WTC11 (cell line): ENCODE data around the gene EID2. TPM values are rescaled to one million over a fixed set of nuclear protein-coding genes. Genes with fewer than 3 reads are reported as not detected.

ENCODE experiments used
- ATAC-seq: fragments of 200-7000 bp; cut with Tn5 transposase; 2 replicates; pipeline ENCODE4 v1.10.0; 2021; ENCODE audit warnings: mild to moderate bottlenecking, moderate library complexity
- CTCF ChIA-PET: fragments of 300-600 bp; sonication (Branson Sonifier 250); formaldehyde crosslinking; loops from one replicate; lab custom pipeline; 2021; ENCODE audit warnings: antibody characterized with exemption; lab: Charles Lee
- POLR2A ChIA-PET: fragments of 350-600 bp; sonication (Branson Sonifier 250); formaldehyde crosslinking; loops from one replicate; lab custom pipeline; 2021; ENCODE audit warnings: antibody characterized with exemption; lab: Charles Lee
- DNase-seq: peaks from one replicate; pipeline ENCODE4 v3.0.0; 2021; ENCODE audit warnings: low spot score
- H3K27ac Mint-ChIP-seq: 2 replicates; pipeline ENCODE4 v1.8.0; 2021; ENCODE audit warnings: mixed read lengths
- H3K27me3 Mint-ChIP-seq: 2 replicates; pipeline ENCODE4 v1.8.0; 2021; ENCODE audit warnings: low read depth, mild to moderate bottlenecking, moderate library complexity, mixed read lengths
- H3K36me3 Mint-ChIP-seq: 2 replicates; pipeline ENCODE4 v1.8.0; 2021; ENCODE audit warnings: mixed read lengths
- H3K4me1 Mint-ChIP-seq: 2 replicates; pipeline ENCODE4 v1.8.0; 2022; ENCODE audit warnings: mixed read lengths
- H3K4me3 Mint-ChIP-seq: 2 replicates; pipeline ENCODE4 v1.8.0; 2021; ENCODE audit warnings: mild to moderate bottlenecking, moderate library complexity, mixed read lengths
- H3K9me3 Mint-ChIP-seq: 2 replicates; pipeline ENCODE4 v1.8.0; 2021; ENCODE audit warnings: mixed read lengths
- EMX1 ChIP-seq: fragments of 250-450 bp; sonication (Bioruptor Pico); IDR thresholded peaks from 2 replicates; pipeline ENCODE4 v1.8.0; 2021; ENCODE audit warnings: mild to moderate bottlenecking
- GTF2I ChIP-seq: fragments of 250-450 bp; sonication (Bioruptor Pico); conservative IDR thresholded peaks from 2 replicates; pipeline ENCODE4 v1.4.0; 2021; ENCODE audit warnings: mild to moderate bottlenecking
- HMGA2 ChIP-seq: fragments of 250-450 bp; sonication (Bioruptor Pico); IDR thresholded peaks from 2 replicates; pipeline ENCODE4 v1.4.0; 2021; ENCODE audit warnings: mild to moderate bottlenecking, moderate library complexity
- JAZF1 ChIP-seq: fragments of 250-450 bp; sonication (Bioruptor Pico); IDR thresholded peaks from 2 replicates; pipeline ENCODE4 v1.9.0; 2021; ENCODE audit warnings: moderate library complexity, mild to moderate bottlenecking, inconsistent platforms
- JUN ChIP-seq: sonication (generic); formaldehyde crosslinking; IDR thresholded peaks from 2 replicates; pipeline ENCODE4 v1.8.0; 2023; ENCODE audit warnings: mild to moderate bottlenecking, missing genetic modification reagents
- KAT7 ChIP-seq: sonication (generic); formaldehyde crosslinking; IDR thresholded peaks from 2 replicates; pipeline ENCODE4 v1.8.1; 2023; ENCODE audit warnings: missing genetic modification reagents, mild to moderate bottlenecking, borderline replicate concordance
- NFYB ChIP-seq: sonication (generic); formaldehyde crosslinking; conservative IDR thresholded peaks from 2 replicates; pipeline ENCODE4 v1.8.0; 2022; ENCODE audit warnings: low read depth, missing genetic modification reagents
- NR2C2 ChIP-seq: sonication (generic); formaldehyde crosslinking; IDR thresholded peaks from 2 replicates; pipeline ENCODE4 v1.8.0; 2022; ENCODE audit warnings: mild to moderate bottlenecking, missing genetic modification reagents
- NR3C1 ChIP-seq: sonication (generic); formaldehyde crosslinking; conservative IDR thresholded peaks from 2 replicates; pipeline ENCODE4 v1.8.1; 2023; ENCODE audit warnings: low read depth, mild to moderate bottlenecking, missing genetic modification reagents
- PRRX2 ChIP-seq: fragments of 250-450 bp; sonication (Bioruptor Pico); IDR thresholded peaks from 2 replicates; pipeline ENCODE4 v1.8.0; 2021; ENCODE audit warnings: mild to moderate bottlenecking
- RELA ChIP-seq: sonication (generic); formaldehyde crosslinking; IDR thresholded peaks from 2 replicates; pipeline ENCODE4 v1.8.1; 2022; ENCODE audit warnings: missing genetic modification reagents, mild to moderate bottlenecking, borderline replicate concordance
- RORB ChIP-seq: fragments of 250-450 bp; sonication (Bioruptor Pico); IDR thresholded peaks from 2 replicates; pipeline ENCODE4 v1.9.0; 2021; ENCODE audit warnings: mild to moderate bottlenecking
- SMAD3 ChIP-seq: sonication (generic); formaldehyde crosslinking; IDR thresholded peaks from 2 replicates; pipeline ENCODE4 v1.8.0; 2022; ENCODE audit warnings: missing genetic modification reagents, mild to moderate bottlenecking, borderline replicate concordance
- SP1 ChIP-seq: sonication (generic); formaldehyde crosslinking; conservative IDR thresholded peaks from 2 replicates; pipeline ENCODE4 v1.8.1; 2022; ENCODE audit warnings: missing genetic modification reagents
- TEAD1 ChIP-seq: sonication (generic); formaldehyde crosslinking; IDR thresholded peaks from 2 replicates; pipeline ENCODE4 v1.8.0; 2022; ENCODE audit warnings: mild to moderate bottlenecking, missing genetic modification reagents
- ZNF138 ChIP-seq: sonication (generic); formaldehyde crosslinking; conservative IDR thresholded peaks from 2 replicates; pipeline ENCODE4 v1.8.1; 2022; ENCODE audit warnings: mild to moderate bottlenecking, moderate library complexity, missing genetic modification reagents
- ZNF263 ChIP-seq: sonication (generic); formaldehyde crosslinking; IDR thresholded peaks from 2 replicates; pipeline ENCODE4 v1.8.1; 2022; ENCODE audit warnings: low read depth, mild to moderate bottlenecking, moderate library complexity, missing genetic modification reagents
- ZNF423 ChIP-seq: fragments of 250-450 bp; sonication (Bioruptor Pico); IDR thresholded peaks from 2 replicates; pipeline ENCODE4 v2.1.2; 2022; ENCODE audit warnings: mild to moderate bottlenecking, moderate library complexity
- ZNF671 ChIP-seq: fragments of 250-450 bp; sonication (Bioruptor Pico); IDR thresholded peaks from 2 replicates; pipeline ENCODE4 v1.8.0; 2021; ENCODE audit warnings: mild to moderate bottlenecking
- total RNA-seq: library from RNA; stranded (reverse); gene quantifications from 3 replicates; pipeline ENCODE4 v1.2.3, GENCODE V29; 2021
- TF ChIP-seq, protein P1 (sequence below): fragments of 250-450 bp; sonication (Bioruptor Pico); IDR thresholded peaks from 2 replicates; pipeline ENCODE4 v2.1.2; 2022; ENCODE audit warnings: mild to moderate bottlenecking, moderate library complexity
- TF ChIP-seq, protein P2 (sequence below): fragments of 250-450 bp; sonication (Bioruptor Pico); IDR thresholded peaks from 2 replicates; pipeline ENCODE4 v1.9.0; 2021; ENCODE audit warnings: mild to moderate bottlenecking
- TF ChIP-seq, protein P3 (sequence below): sonication (generic); formaldehyde crosslinking; IDR thresholded peaks from 2 replicates; pipeline ENCODE4 v1.8.0; 2023; ENCODE audit warnings: missing genetic modification reagents, mild to moderate bottlenecking, borderline replicate concordance
- TF ChIP-seq, protein P4 (sequence below): fragments of 250-450 bp; sonication (Bioruptor Pico); IDR thresholded peaks from 2 replicates; pipeline ENCODE4 v1.9.0; 2021; ENCODE audit warnings: moderate library complexity, mild to moderate bottlenecking, inconsistent platforms, borderline replicate concordance
- TF ChIP-seq, protein P5 (sequence below): sonication (generic); formaldehyde crosslinking; IDR thresholded peaks from 2 replicates; pipeline ENCODE4 v1.8.1; 2023; ENCODE audit warnings: mild to moderate bottlenecking, missing genetic modification reagents
- TF ChIP-seq, protein P6 (sequence below): sonication (generic); formaldehyde crosslinking; IDR thresholded peaks from 2 replicates; pipeline ENCODE4 v1.8.1; 2022; ENCODE audit warnings: low read depth, mild to moderate bottlenecking, moderate library complexity, missing genetic modification reagents, borderline replicate concordance
- TF ChIP-seq, protein P7 (sequence below): sonication (generic); formaldehyde crosslinking; IDR thresholded peaks from 2 replicates; pipeline ENCODE4 v1.8.1; 2022; ENCODE audit warnings: missing genetic modification reagents, borderline replicate concordance

Gene EID2
- total RNA-seq, 1 experiment from 2014 or later: 21.5 TPM

DNA sequence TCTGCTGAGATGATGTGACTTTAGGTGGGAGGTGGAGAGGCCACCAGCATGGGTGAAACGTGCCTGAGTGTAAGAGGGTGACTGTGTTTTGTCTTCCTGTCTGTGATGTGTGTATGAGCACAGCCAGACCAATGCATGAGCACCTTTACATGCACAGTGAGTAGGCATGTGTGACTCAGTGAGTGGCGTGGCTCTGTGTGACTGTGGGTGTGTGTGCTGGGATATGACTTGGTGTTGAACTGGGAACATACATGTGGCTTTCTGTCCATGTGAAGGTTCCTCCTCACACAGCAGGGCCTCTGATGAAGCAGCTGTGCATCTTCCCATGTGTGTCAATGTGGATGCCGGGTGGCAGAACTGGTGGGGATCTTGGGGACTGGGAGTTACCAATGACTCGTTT, 42.5 kb upstream of the EID2 start (continued):
- TF ChIP-seq PRRX2 (no peak), SMAD3 (no peak)

DNA sequence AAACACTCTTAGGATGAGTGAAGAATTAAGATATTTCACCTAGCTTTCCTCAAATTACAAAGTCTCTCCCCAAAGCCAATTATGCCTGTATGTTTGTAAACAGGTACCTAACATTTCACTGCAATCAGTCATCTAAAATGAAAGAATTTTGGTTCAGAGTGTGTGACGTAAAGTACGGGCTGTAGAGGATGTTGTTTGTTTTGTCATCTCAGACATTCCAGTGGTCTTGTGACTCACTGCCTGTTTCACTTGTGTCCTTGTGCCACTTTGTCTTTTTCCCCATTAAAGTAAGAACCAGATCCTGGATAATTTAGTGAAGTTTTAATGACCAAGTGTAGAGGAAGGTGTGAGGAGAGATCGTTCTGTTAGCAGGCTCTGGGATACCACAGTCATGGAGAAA, 28.6 kb upstream of the EID2 start:
- Mint-ChIP-seq H3K36me3 (no peaks in the 10 kb centered on the region), H3K4me1 (no peaks in the 10 kb centered on the region), H3K9me3 (peaks cover 14% of the 10 kb centered on the region), H3K27me3 (peaks cover 33% of the 10 kb centered on the region), H3K4me3 (no peak overlapping the region), H3K27ac (no peak overlapping the region)
- ChIA-PET POLR2A (no interaction called here), CTCF (no interaction called here)
- TF ChIP-seq, protein P1, sequence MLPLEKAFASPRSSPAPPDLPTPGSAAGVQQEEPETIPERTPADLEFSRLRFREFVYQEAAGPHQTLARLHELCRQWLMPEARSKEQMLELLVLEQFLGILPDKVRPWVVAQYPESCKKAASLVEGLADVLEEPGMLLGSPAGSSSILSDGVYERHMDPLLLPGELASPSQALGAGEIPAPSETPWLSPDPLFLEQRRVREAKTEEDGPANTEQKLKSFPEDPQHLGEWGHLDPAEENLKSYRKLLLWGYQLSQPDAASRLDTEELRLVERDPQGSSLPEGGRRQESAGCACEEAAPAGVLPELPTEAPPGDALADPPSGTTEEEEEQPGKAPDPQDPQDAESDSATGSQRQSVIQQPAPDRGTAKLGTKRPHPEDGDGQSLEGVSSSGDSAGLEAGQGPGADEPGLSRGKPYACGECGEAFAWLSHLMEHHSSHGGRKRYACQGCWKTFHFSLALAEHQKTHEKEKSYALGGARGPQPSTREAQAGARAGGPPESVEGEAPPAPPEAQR (CRISPR knock-in tag): no peak
- no peak for TF ChIP-seq NR2C2 (CRISPR knock-in tag)
- no peak for TF ChIP-seq HMGA2 (CRISPR knock-in tag)
- TF ChIP-seq, protein P2, sequence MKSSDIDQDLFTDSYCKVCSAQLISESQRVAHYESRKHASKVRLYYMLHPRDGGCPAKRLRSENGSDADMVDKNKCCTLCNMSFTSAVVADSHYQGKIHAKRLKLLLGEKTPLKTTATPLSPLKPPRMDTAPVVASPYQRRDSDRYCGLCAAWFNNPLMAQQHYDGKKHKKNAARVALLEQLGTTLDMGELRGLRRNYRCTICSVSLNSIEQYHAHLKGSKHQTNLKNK (CRISPR knock-in tag): no peak
- TF ChIP-seq, protein P3, sequence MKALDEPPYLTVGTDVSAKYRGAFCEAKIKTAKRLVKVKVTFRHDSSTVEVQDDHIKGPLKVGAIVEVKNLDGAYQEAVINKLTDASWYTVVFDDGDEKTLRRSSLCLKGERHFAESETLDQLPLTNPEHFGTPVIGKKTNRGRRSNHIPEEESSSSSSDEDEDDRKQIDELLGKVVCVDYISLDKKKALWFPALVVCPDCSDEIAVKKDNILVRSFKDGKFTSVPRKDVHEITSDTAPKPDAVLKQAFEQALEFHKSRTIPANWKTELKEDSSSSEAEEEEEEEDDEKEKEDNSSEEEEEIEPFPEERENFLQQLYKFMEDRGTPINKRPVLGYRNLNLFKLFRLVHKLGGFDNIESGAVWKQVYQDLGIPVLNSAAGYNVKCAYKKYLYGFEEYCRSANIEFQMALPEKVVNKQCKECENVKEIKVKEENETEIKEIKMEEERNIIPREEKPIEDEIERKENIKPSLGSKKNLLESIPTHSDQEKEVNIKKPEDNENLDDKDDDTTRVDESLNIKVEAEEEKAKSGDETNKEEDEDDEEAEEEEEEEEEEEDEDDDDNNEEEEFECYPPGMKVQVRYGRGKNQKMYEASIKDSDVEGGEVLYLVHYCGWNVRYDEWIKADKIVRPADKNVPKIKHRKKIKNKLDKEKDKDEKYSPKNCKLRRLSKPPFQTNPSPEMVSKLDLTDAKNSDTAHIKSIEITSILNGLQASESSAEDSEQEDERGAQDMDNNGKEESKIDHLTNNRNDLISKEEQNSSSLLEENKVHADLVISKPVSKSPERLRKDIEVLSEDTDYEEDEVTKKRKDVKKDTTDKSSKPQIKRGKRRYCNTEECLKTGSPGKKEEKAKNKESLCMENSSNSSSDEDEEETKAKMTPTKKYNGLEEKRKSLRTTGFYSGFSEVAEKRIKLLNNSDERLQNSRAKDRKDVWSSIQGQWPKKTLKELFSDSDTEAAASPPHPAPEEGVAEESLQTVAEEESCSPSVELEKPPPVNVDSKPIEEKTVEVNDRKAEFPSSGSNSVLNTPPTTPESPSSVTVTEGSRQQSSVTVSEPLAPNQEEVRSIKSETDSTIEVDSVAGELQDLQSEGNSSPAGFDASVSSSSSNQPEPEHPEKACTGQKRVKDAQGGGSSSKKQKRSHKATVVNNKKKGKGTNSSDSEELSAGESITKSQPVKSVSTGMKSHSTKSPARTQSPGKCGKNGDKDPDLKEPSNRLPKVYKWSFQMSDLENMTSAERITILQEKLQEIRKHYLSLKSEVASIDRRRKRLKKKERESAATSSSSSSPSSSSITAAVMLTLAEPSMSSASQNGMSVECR (CRISPR knock-in tag): no peak
- TF ChIP-seq NFYB: no peak
- TF ChIP-seq ZNF138: no peak
- no peak for TF ChIP-seq ZNF671
- no peak for TF ChIP-seq TEAD1 (CRISPR knock-in tag)
- TF ChIP-seq, protein P4, sequence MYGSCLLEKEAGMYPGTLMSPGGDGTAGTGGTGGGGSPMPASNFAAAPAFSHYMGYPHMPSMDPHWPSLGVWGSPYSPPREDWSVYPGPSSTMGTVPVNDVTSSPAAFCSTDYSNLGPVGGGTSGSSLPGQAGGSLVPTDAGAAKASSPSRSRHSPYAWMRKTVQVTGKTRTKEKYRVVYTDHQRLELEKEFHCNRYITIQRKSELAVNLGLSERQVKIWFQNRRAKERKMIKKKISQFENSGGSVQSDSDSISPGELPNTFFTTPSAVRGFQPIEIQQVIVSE (CRISPR knock-in tag): no peak
- no peak for TF ChIP-seq PRRX2
- TF ChIP-seq EMX1 (CRISPR knock-in tag): no peak
- TF ChIP-seq, protein P5, sequence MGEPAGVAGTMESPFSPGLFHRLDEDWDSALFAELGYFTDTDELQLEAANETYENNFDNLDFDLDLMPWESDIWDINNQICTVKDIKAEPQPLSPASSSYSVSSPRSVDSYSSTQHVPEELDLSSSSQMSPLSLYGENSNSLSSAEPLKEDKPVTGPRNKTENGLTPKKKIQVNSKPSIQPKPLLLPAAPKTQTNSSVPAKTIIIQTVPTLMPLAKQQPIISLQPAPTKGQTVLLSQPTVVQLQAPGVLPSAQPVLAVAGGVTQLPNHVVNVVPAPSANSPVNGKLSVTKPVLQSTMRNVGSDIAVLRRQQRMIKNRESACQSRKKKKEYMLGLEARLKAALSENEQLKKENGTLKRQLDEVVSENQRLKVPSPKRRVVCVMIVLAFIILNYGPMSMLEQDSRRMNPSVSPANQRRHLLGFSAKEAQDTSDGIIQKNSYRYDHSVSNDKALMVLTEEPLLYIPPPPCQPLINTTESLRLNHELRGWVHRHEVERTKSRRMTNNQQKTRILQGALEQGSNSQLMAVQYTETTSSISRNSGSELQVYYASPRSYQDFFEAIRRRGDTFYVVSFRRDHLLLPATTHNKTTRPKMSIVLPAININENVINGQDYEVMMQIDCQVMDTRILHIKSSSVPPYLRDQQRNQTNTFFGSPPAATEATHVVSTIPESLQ (CRISPR knock-in tag): no peak
- no peak for TF ChIP-seq GTF2I (CRISPR knock-in tag)
- TF ChIP-seq SP1: no peak
- ATAC-seq: no peak
- no peak for DNase-seq

DNA sequence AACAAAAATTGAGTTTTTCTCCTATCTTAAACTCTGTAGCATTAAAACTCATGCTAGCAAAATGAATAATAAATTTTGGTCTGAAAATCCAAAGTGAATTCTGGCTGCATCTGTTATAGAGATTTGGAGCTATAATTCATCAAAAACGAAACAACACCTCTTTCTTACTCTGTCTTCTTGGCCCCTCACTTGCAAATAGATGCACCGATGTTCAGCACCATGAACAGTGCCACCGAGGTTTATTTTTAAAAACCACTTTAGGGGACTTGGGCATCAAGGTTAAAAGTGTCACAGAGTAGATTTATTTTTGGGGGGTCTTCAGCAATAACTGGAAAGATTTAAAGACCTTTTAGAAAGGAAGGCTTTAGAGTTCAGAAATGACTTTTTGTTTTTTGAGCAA, 26.1 kb upstream of the EID2 start:
- H3K36me3 Mint-ChIP-seq: no peaks in the 10 kb centered on the region
- H3K4me3 Mint-ChIP-seq: no peak overlapping the region
- POLR2A ChIA-PET: no interaction called here
- no peak for TF ChIP-seq RELA (CRISPR knock-in tag)
- TF ChIP-seq, protein P6, sequence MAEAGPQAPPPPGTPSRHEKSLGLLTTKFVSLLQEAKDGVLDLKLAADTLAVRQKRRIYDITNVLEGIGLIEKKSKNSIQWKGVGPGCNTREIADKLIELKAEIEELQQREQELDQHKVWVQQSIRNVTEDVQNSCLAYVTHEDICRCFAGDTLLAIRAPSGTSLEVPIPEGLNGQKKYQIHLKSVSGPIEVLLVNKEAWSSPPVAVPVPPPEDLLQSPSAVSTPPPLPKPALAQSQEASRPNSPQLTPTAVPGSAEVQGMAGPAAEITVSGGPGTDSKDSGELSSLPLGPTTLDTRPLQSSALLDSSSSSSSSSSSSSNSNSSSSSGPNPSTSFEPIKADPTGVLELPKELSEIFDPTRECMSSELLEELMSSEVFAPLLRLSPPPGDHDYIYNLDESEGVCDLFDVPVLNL (CRISPR knock-in tag): no peak
- TF ChIP-seq JUN (CRISPR knock-in tag): no peak
- TF ChIP-seq, protein P7, sequence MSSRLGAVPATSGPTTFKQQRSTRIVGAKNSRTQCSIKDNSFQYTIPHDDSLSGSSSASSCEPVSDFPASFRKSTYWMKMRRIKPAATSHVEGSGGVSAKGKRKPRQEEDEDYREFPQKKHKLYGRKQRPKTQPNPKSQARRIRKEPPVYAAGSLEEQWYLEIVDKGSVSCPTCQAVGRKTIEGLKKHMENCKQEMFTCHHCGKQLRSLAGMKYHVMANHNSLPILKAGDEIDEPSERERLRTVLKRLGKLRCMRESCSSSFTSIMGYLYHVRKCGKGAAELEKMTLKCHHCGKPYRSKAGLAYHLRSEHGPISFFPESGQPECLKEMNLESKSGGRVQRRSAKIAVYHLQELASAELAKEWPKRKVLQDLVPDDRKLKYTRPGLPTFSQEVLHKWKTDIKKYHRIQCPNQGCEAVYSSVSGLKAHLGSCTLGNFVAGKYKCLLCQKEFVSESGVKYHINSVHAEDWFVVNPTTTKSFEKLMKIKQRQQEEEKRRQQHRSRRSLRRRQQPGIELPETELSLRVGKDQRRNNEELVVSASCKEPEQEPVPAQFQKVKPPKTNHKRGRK (CRISPR knock-in tag): no peak
- TF ChIP-seq ZNF423: no peak
- TF ChIP-seq NR3C1 (CRISPR knock-in tag): no peak
- TF ChIP-seq RORB (CRISPR knock-in tag): no peak
- no peak for TF ChIP-seq JAZF1
- no peak for TF ChIP-seq ZNF263 (CRISPR knock-in tag)
- no peak for TF ChIP-seq KAT7

More for the DNA sequence above, 26.1 kb upstream of the EID2 start:
- ATAC-seq (no peak), DNase-seq (no peak)
- CTCF ChIA-PET: no interaction called here
- Mint-ChIP-seq H3K27me3 (peaks cover 21% of the 10 kb centered on the region), H3K4me1 (no peaks in the 10 kb centered on the region), H3K9me3 (no peaks in the 10 kb centered on the region), H3K27ac (no peak overlapping the region)
